Measurements from ENCODE around the gene MYH3.

GRCh38 chr17:10603931-10604330 is 53.2 kb downstream of the MYH3 start:
- TF ChIP-seq CTCF (IDR thresholded peaks at IDR 0.05; ENCODE audit: low read depth, low read length, poor library complexity, severe bottlenecking) (no peak), EZH2phosphoT487 (IDR thresholded peaks at IDR 0.05; ENCODE audit: borderline replicate concordance, low read length) (no peak)

Measured in DOHH2 (cell line).